ENCODE measurements around the gene MTFMT.

Gene MTFMT

GRCh38 chr15:64987136-64987535 lies 42.3 kb downstream of the MTFMT start:
- DNase-seq (ENCODE audit: low read depth, low spot score) = no peak

GRCh38 chr15:64985366-64986033 lies 43.9 kb downstream of the MTFMT start:
- no peak for DNase-seq (ENCODE audit: low read depth, low spot score)

GRCh38 chr15:64982472-64982871 lies 47.0 kb downstream of the MTFMT start:
- no peak for DNase-seq (ENCODE audit: low read depth, low spot score)

GRCh38 chr15:64981812-64982431 lies 47.5 kb downstream of the MTFMT start:
- DNase-seq (ENCODE audit: low read depth, low spot score) = no peak

- no peak for DNase-seq (ENCODE audit: low read depth, low spot score)
Measured at GRCh38 chr15:64979252-64979710, 50.2 kb downstream of the MTFMT start.

- DNase-seq (ENCODE audit: low read depth, low spot score) = no peak
Measured at GRCh38 chr15:64975390-64975789, 54.0 kb downstream of the MTFMT start.

GRCh38 chr15:64970698-64971097 lies 58.7 kb downstream of the MTFMT start:
- no peak for DNase-seq (ENCODE audit: low read depth, low spot score)

GRCh38 chr15:64969401-64969800 lies 60.0 kb downstream of the MTFMT start:
- DNase-seq (ENCODE audit: low read depth, low spot score) = no peak

GRCh38 chr15:64961013-64961412 lies 68.4 kb downstream of the MTFMT start:
- no peak for DNase-seq (ENCODE audit: low read depth, low spot score)

GRCh38 chr15:64960153-64960552 lies 69.3 kb downstream of the MTFMT start:
- DNase-seq (ENCODE audit: low read depth, low spot score) = no peak

- no peak for DNase-seq (ENCODE audit: low read depth, low spot score)
Measured at GRCh38 chr15:64959128-64959527, 70.3 kb downstream of the MTFMT start.

- no peak for DNase-seq (ENCODE audit: low read depth, low spot score)
Measured at GRCh38 chr15:64954395-64954794, 75.0 kb downstream of the MTFMT start.

- DNase-seq (ENCODE audit: low read depth, low spot score) = no peak
Measured at GRCh38 chr15:64951777-64952418, 77.5 kb downstream of the MTFMT start.

Data from iPS DF 19.7 (cell line).